Mucosa of rectum (tissue), 2 donors: ENCODE data around the gene SHLD1.

Experiments
- H3K27ac ChIP-seq, 2 donors: one replicate each; pipeline ENCODE4 v1.7.0; 2013; ENCODE audit warnings: inconsistent platforms in 2 of 2, low read depth in 2 of 2, low read length in 2 of 2
- H3K27me3 ChIP-seq, 2 donors: one replicate each; pipeline ENCODE4 v1.7.0; 2013; ENCODE audit warnings: low read length in 2 of 2; ENCODE audit not compliant: control insufficient read depth in 2 of 2, insufficient read depth in 2 of 2
- H3K36me3 ChIP-seq, 2 donors: one replicate each; pipeline ENCODE4 v1.7.0; 2013; ENCODE audit warnings: low read length in 2 of 2; ENCODE audit not compliant: control insufficient read depth in 2 of 2, insufficient read depth in 2 of 2
- H3K4me1 ChIP-seq, 2 donors: one replicate each; pipeline ENCODE4 v1.7.0; 2013; ENCODE audit warnings: low read length in 2 of 2, mild to moderate bottlenecking in 1 of 2; ENCODE audit not compliant: control insufficient read depth in 2 of 2, insufficient read depth in 2 of 2
- H3K4me3 ChIP-seq, 2 donors: one replicate each; pipeline ENCODE4 v1.7.0; 2013; ENCODE audit warnings: low read length in 2 of 2
- H3K9ac ChIP-seq, 2 donors: one replicate each; pipeline ENCODE4 v1.7.0; 2013; ENCODE audit warnings: low read length in 2 of 2, low read depth in 1 of 2, mild to moderate bottlenecking in 1 of 2
- H3K9me3 ChIP-seq, 2 donors: one replicate each; pipeline ENCODE4 v1.7.0; 2013; ENCODE audit warnings: low read length in 2 of 2; ENCODE audit not compliant: control insufficient read depth in 2 of 2
- donor health status: healthy.
- donor health status: Normal muscosa, but diverticular disease.

SHLD1 gene

GRCh38 chr20:5864428-5864827 lies 114.2 kb downstream of the SHLD1 start:
- Histone ChIP-seq H3K4me3 (no peak overlapping the region), H3K9ac (no peak overlapping the region), H3K9me3 (no peaks in the 10 kb centered on the region), H3K27me3 (no peaks in the 10 kb centered on the region), H3K36me3 (no peaks in the 10 kb centered on the region), H3K4me1 (no peaks in the 10 kb centered on the region), H3K27ac (no peak overlapping the region)

GRCh38 chr20:5864873-5865587 lies 114.8 kb downstream of the SHLD1 start:
- H3K36me3 ChIP-seq, result no peaks in the 10 kb centered on the region
- no peak overlapping the region for H3K27ac ChIP-seq
- H3K4me3 ChIP-seq, result no peak overlapping the region
- no peaks in the 10 kb centered on the region for H3K4me1 ChIP-seq
- H3K9me3 ChIP-seq, result no peaks in the 10 kb centered on the region
- H3K27me3 ChIP-seq, result no peaks in the 10 kb centered on the region
- H3K9ac ChIP-seq, result no peak overlapping the region

- no peaks in the 10 kb centered on the region for H3K27me3 ChIP-seq
- H3K4me1 ChIP-seq, result no peaks in the 10 kb centered on the region
- no peaks in the 10 kb centered on the region for H3K9me3 ChIP-seq
- no peak overlapping the region for H3K9ac ChIP-seq
- no peaks in the 10 kb centered on the region for H3K36me3 ChIP-seq
- H3K27ac ChIP-seq, result no peak overlapping the region
- no peak overlapping the region for H3K4me3 ChIP-seq
These were observed 115.4 kb downstream of the SHLD1 start for GRCh38 chr20:5865604-5866003.

GRCh38 chr20:5870568-5870981 lies 120.4 kb downstream of the SHLD1 start:
- H3K4me1 ChIP-seq, result no peaks in the 10 kb centered on the region
- no peaks in the 10 kb centered on the region for H3K36me3 ChIP-seq
- H3K27ac ChIP-seq, result no peak overlapping the region
- no peaks in the 10 kb centered on the region for H3K9me3 ChIP-seq
- H3K4me3 ChIP-seq, result no peak overlapping the region
- no peak overlapping the region for H3K9ac ChIP-seq
- H3K27me3 ChIP-seq, result no peaks in the 10 kb centered on the region

GRCh38 chr20:5871459-5872410 lies 121.5 kb downstream of the SHLD1 start:
- H3K27me3 ChIP-seq, result no peaks in the 10 kb centered on the region
- no peak overlapping the region for H3K9ac ChIP-seq
- H3K27ac ChIP-seq, result no peak overlapping the region
- no peaks in the 10 kb centered on the region for H3K36me3 ChIP-seq
- no peak overlapping the region for H3K4me3 ChIP-seq
- H3K9me3 ChIP-seq, result no peaks in the 10 kb centered on the region
- H3K4me1 ChIP-seq, result no peaks in the 10 kb centered on the region

- Histone ChIP-seq H3K27ac (no peak overlapping the region), H3K36me3 (no peaks in the 10 kb centered on the region), H3K9me3 (no peaks in the 10 kb centered on the region), H3K9ac (no peak overlapping the region), H3K4me1 (no peaks in the 10 kb centered on the region), H3K27me3 (no peaks in the 10 kb centered on the region), H3K4me3 (no peak overlapping the region)
These were observed 126.9 kb downstream of the SHLD1 start for GRCh38 chr20:5877128-5877527.

GRCh38 chr20:5880326-5880725 lies 130.1 kb downstream of the SHLD1 start:
- H3K27ac ChIP-seq, result no peak overlapping the region

GRCh38 chr20:5881703-5882102 lies 131.5 kb downstream of the SHLD1 start:
- no peaks in the 10 kb centered on the region for H3K36me3 ChIP-seq
- no peak overlapping the region for H3K9ac ChIP-seq
- H3K4me3 ChIP-seq, result no peak overlapping the region
- no peaks in the 10 kb centered on the region for H3K9me3 ChIP-seq
- no peaks in the 10 kb centered on the region for H3K4me1 ChIP-seq
- no peaks in the 10 kb centered on the region for H3K27me3 ChIP-seq
- no peak overlapping the region for H3K27ac ChIP-seq

More at GRCh38 chr20:5880326-5880725, 130.1 kb downstream of the SHLD1 start:
- no peaks in the 10 kb centered on the region for H3K4me1 ChIP-seq
- no peaks in the 10 kb centered on the region for H3K27me3 ChIP-seq
- H3K36me3 ChIP-seq, result no peaks in the 10 kb centered on the region
- no peak overlapping the region for H3K9ac ChIP-seq
- no peak overlapping the region for H3K4me3 ChIP-seq
- H3K9me3 ChIP-seq, result no peaks in the 10 kb centered on the region

- Histone ChIP-seq H3K36me3 (no peaks in the 10 kb centered on the region), H3K4me1 (no peaks in the 10 kb centered on the region), H3K4me3 (no peak overlapping the region), H3K9ac (no peak overlapping the region), H3K27me3 (no peaks in the 10 kb centered on the region), H3K9me3 (no peaks in the 10 kb centered on the region), H3K27ac (no peak overlapping the region)
These were observed 132.0 kb downstream of the SHLD1 start for GRCh38 chr20:5882166-5882565.
